Caco-2 (cell line): ENCODE data around the gene ANKRD44. TPM values are rescaled to one million over a fixed set of nuclear protein-coding genes. Genes with fewer than 3 reads are reported as not detected.

Source experiments
- BruUV-seq: library from RNA; stranded (reverse); fragments of 400-500 nt; replicated peaks from 2 replicates; lab custom pipeline; 2021; lab: Mats Ljungman, UMichigan
- CTCF ChIA-PET: fragments of 300-600 bp; sonication (Branson Sonifier 250); formaldehyde crosslinking; loops from one replicate; lab custom pipeline; 2022; ENCODE audit warnings: antibody characterized with exemption; lab: Charles Lee
- POLR2A ChIA-PET: fragments of 300-600 bp; sonication (Branson Sonifier 250); formaldehyde crosslinking; loops from one replicate; lab custom pipeline; 2022; ENCODE audit warnings: antibody characterized with exemption; lab: Charles Lee
- DNase-seq, 2 experiments: peaks; one replicate each; pipeline versions ENCODE4 v3.0.0 to v3.0.0-alpha.2; 2020 to 2022
- H3K27me3 ChIP-seq: replicated peaks from 2 replicates; pipeline ENCODE4 v1.6.0; 2011; ENCODE audit warnings: low read length; ENCODE audit not compliant: control insufficient read depth, insufficient read depth
- H3K36me3 ChIP-seq: 2 replicates; pipeline ENCODE4 v1.5.1; 2011; ENCODE audit warnings: low read length; ENCODE audit not compliant: control insufficient read depth, insufficient read depth
- H3K4me1 ChIP-seq: fragments of 250-450 bp; sonication (Bioruptor Pico); 2 replicates; pipeline ENCODE4 v1.5.1; 2020; ENCODE audit warnings: mild to moderate bottlenecking
- H3K4me3 ChIP-seq: 2 replicates; pipeline ENCODE4 v1.5.1; 2011; ENCODE audit warnings: low read depth, mild to moderate bottlenecking, control low read depth, low read length
- H3K9me3 ChIP-seq: fragments of 250-450 bp; sonication (Bioruptor Pico); 2 replicates; pipeline ENCODE4 v1.5.1; 2020; ENCODE audit warnings: mild to moderate bottlenecking, moderate library complexity
- H3K27ac Mint-ChIP-seq: one replicate; pipeline ENCODE4 v1.8.0; 2022; ENCODE audit warnings: mixed read lengths; ENCODE audit not compliant: unreplicated experiment
- H3K27me3 Mint-ChIP-seq: one replicate; pipeline ENCODE4 v1.8.0; 2022; ENCODE audit warnings: mixed read lengths; ENCODE audit not compliant: insufficient read depth, unreplicated experiment
- H3K36me3 Mint-ChIP-seq: one replicate; pipeline ENCODE4 v1.8.0; 2022; ENCODE audit warnings: mild to moderate bottlenecking, mixed read lengths; ENCODE audit not compliant: insufficient read depth, unreplicated experiment
- H3K4me1 Mint-ChIP-seq: one replicate; pipeline ENCODE4 v1.8.0; 2022; ENCODE audit warnings: low read depth, mixed read lengths; ENCODE audit not compliant: unreplicated experiment
- H3K4me3 Mint-ChIP-seq: one replicate; pipeline ENCODE4 v1.8.0; 2022; ENCODE audit warnings: mild to moderate bottlenecking, moderate library complexity, mixed read lengths; ENCODE audit not compliant: unreplicated experiment
- H3K9me3 Mint-ChIP-seq: one replicate; pipeline ENCODE4 v1.8.0; 2022; ENCODE audit warnings: mixed read lengths; ENCODE audit not compliant: unreplicated experiment
- intact Hi-C: fragments of 100-400 bp; cut with micrococcal nuclease; formaldehyde crosslinking; loops from one replicate; pipeline ENCODE4 v1.10.0; 2022; ENCODE audit not compliant: unreplicated experiment
- total RNA-seq: library from RNA; stranded (reverse); gene quantifications from 2 replicates; pipeline ENCODE4 v1.2.3, GENCODE V29; 2022
- TF ChIP-seq, protein P1 (sequence below), 2 experiments: fragments of 200-600 bp in 1 of 2; IDR thresholded peaks; 1 replicate in 1 of 2; 2 replicates in 1 of 2; pipeline versions ENCODE4 v1.5.1 to v1.8.0; 2011 to 2022; ENCODE audit warnings: antibody characterized with exemption in 1 of 2, control low read depth in 1 of 2, inconsistent platforms in 1 of 2, low read depth in 1 of 2, low read length in 1 of 2, mild to moderate bottlenecking in 1 of 2, moderate library complexity in 1 of 2; ENCODE audit not compliant: insufficient read depth in 1 of 2, severe bottlenecking in 1 of 2, unreplicated experiment in 1 of 2

The ANKRD44 gene
- total RNA-seq, 1 experiment from 2014 or later: 1.0 TPM

DNA sequence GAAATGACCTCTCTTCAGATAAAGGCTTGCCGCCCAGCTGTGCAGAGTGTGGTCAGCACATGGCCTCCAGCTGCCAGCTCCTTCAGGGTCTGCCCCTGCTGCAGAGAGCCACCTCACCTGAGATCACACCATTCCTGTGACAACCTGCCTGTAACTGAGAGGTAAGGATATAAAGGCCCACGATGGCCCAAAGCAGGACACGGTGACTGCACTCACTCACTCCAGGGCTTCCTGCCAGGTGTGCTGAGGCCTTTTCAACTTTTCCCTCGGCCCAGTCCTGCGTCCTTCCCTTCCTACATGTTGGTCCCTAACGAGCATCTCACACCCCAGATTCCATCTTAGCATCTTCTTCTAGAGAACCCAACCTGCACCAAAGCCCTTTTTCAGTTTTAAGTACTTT lies 36.2 kb downstream of the ANKRD44 start:
- Mint-ChIP-seq H3K27me3 (peaks cover 8% of the 10 kb centered on the region), H3K36me3 (no peaks in the 10 kb centered on the region), H3K27ac (no peak overlapping the region), H3K4me3 (no peak overlapping the region), H3K9me3 (no peaks in the 10 kb centered on the region), H3K4me1 (no peaks in the 10 kb centered on the region)
- DNase-seq: no peak
- ChIA-PET CTCF (no interaction called here), POLR2A (no interaction called here)
- H3K36me3 ChIP-seq: no peaks in the 10 kb centered on the region
- H3K4me3 ChIP-seq: no peak overlapping the region
- intact Hi-C loops: no loop called here
- no peaks in the 10 kb centered on the region for H3K27me3 ChIP-seq
- H3K4me1 ChIP-seq: no peaks in the 10 kb centered on the region
- no peaks in the 10 kb centered on the region for H3K9me3 ChIP-seq
- BruUV-seq: no TSS peak
- TF ChIP-seq, protein P1, sequence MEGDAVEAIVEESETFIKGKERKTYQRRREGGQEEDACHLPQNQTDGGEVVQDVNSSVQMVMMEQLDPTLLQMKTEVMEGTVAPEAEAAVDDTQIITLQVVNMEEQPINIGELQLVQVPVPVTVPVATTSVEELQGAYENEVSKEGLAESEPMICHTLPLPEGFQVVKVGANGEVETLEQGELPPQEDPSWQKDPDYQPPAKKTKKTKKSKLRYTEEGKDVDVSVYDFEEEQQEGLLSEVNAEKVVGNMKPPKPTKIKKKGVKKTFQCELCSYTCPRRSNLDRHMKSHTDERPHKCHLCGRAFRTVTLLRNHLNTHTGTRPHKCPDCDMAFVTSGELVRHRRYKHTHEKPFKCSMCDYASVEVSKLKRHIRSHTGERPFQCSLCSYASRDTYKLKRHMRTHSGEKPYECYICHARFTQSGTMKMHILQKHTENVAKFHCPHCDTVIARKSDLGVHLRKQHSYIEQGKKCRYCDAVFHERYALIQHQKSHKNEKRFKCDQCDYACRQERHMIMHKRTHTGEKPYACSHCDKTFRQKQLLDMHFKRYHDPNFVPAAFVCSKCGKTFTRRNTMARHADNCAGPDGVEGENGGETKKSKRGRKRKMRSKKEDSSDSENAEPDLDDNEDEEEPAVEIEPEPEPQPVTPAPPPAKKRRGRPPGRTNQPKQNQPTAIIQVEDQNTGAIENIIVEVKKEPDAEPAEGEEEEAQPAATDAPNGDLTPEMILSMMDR (IDR thresholded peaks at IDR 0.05; ENCODE audit: insufficient read depth in 1 of 2, low read depth in 1 of 2, low read length in 1 of 2, severe bottlenecking in 1 of 2, unreplicated experiment in 1 of 2): no peak

DNA sequence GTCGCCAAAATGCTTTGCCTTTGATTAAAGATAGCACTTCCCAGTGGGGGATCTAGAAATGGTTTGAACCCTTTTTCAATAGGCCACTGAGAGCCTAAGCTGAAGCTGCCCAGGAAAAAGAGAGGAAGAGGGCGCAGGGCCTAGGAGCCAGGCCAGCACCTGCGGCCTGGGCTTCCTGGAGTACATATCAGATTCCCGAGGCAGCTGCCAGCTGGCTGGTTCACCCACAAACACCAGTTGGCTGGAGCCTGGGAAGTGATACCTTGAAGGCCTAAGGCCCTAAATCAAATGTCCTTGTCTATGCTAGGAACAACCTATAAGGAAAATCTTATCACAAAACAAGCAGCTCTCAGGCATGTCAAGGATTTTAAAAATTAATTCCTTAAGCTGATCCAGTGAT lies 37.1 kb downstream of the ANKRD44 start:
- DNase-seq: no peak
- no peaks in the 10 kb centered on the region for H3K9me3 ChIP-seq
- H3K27me3 ChIP-seq: no peaks in the 10 kb centered on the region
- Mint-ChIP-seq H3K4me1 (no peaks in the 10 kb centered on the region), H3K27ac (no peak overlapping the region), H3K36me3 (no peaks in the 10 kb centered on the region), H3K27me3 (peaks cover 6% of the 10 kb centered on the region), H3K4me3 (no peak overlapping the region), H3K9me3 (no peaks in the 10 kb centered on the region)
- H3K4me3 ChIP-seq: no peak overlapping the region
- ChIA-PET CTCF (no interaction called here), POLR2A (no interaction called here)
- TF ChIP-seq, protein P1 (IDR thresholded peaks at IDR 0.05; ENCODE audit: insufficient read depth in 1 of 2, low read depth in 1 of 2, low read length in 1 of 2, severe bottlenecking in 1 of 2, unreplicated experiment in 1 of 2): no peak
- no peaks in the 10 kb centered on the region for H3K36me3 ChIP-seq
- no peaks in the 10 kb centered on the region for H3K4me1 ChIP-seq
- intact Hi-C loops: no loop called here
- BruUV-seq: no TSS peak

DNA sequence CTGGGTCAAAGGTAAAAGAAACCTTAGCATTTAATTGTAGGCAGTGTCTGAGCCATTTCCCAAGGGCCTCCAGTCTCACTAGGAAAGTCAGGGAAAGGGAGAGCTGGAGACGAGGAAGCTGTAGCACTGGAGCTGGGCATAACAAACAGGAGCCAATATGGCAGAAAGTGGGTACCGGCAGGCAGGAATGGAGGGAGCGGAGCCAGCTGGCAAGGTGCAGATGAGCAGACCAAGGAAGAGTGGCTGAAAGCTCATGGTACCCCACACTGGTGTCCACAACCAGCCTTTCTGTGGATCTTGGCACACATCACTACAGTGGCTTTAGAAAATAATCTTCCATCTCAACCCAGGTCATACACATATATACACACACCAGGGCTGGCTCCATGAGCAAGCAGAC lies 40.0 kb downstream of the ANKRD44 start:
- ChIA-PET POLR2A (no interaction called here), CTCF (no interaction called here)
- Histone ChIP-seq H3K4me3 (no peak overlapping the region), H3K27me3 (no peaks in the 10 kb centered on the region; the same call in 1 of the 2 replicates), H3K36me3 (no peaks in the 10 kb centered on the region), H3K4me1 (no peaks in the 10 kb centered on the region), H3K9me3 (no peaks in the 10 kb centered on the region)
- Mint-ChIP-seq H3K4me1 (no peaks in the 10 kb centered on the region), H3K9me3 (no peaks in the 10 kb centered on the region), H3K4me3 (no peak overlapping the region), H3K27ac (no peak overlapping the region), H3K36me3 (no peaks in the 10 kb centered on the region), H3K27me3 (peaks cover 14% of the 10 kb centered on the region)
- DNase-seq: no peak
- intact Hi-C loops: no loop called here
- TF ChIP-seq, protein P1 (IDR thresholded peaks at IDR 0.05; ENCODE audit: insufficient read depth in 1 of 2, low read depth in 1 of 2, low read length in 1 of 2, severe bottlenecking in 1 of 2, unreplicated experiment in 1 of 2): no peak
- no TSS peak for BruUV-seq
